ENCODE results near the gene ABCG4.
"Not testable (repeated sequence)": the region's sequence is repeated elsewhere in the genome, so short reads cannot be mapped to it uniquely, and the experiment has no call there.

Gene ABCG4

DNA sequence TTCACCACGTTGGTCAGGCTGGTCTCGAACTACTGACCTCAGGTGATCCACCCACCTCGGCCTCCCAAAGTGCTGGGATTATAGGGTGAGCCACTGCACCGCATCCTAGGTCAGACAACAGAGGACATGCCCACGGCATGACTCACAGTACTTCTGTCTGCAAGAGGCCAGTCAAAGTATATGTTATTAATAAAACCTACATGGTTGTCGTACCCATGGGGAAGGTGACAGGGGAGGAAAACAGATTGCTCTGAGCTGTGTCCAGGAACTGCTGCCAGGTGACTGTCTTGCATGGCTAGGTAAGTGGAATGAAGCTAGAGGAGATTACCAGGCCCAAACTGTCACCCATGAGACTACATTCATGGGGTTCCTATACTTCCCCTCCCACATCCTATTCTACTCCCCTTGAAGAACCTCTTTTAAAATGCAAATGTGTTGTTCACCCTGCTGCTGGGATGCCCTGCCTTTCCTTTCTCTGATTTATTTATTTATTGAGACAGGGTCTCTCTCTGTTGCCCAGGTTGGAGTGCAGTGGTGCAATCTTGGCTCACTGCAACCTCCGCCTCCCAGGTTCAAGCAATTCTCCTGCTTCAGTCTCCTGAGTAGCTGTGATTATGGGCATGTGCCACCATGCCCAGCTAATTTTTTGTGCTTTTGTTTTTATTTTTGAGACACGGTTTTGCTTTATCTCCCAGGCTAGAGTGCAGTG lies 17.7 kb downstream of the ABCG4 start:
- TF ChIP-seq, protein P1, sequence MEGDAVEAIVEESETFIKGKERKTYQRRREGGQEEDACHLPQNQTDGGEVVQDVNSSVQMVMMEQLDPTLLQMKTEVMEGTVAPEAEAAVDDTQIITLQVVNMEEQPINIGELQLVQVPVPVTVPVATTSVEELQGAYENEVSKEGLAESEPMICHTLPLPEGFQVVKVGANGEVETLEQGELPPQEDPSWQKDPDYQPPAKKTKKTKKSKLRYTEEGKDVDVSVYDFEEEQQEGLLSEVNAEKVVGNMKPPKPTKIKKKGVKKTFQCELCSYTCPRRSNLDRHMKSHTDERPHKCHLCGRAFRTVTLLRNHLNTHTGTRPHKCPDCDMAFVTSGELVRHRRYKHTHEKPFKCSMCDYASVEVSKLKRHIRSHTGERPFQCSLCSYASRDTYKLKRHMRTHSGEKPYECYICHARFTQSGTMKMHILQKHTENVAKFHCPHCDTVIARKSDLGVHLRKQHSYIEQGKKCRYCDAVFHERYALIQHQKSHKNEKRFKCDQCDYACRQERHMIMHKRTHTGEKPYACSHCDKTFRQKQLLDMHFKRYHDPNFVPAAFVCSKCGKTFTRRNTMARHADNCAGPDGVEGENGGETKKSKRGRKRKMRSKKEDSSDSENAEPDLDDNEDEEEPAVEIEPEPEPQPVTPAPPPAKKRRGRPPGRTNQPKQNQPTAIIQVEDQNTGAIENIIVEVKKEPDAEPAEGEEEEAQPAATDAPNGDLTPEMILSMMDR (IDR thresholded peaks at IDR 0.05; ENCODE audit: insufficient read depth, low read length, missing control alignments) = no peak
- ChIA-PET POLR2A (no interaction called here), CTCF (interaction anchor here (0.6 to 11.5 kb wide), 8 partner anchors 11 to 171 kb away, joined by 3 to 139 read pairs (median 4); partner anchors contain the start of gene ABCG4)
- H3K4me3 ChIP-seq (ENCODE audit: low read depth, low read length) = no peak overlapping the region
- DNase-seq (ENCODE audit: low read depth, low spot score) = no peak

DNA sequence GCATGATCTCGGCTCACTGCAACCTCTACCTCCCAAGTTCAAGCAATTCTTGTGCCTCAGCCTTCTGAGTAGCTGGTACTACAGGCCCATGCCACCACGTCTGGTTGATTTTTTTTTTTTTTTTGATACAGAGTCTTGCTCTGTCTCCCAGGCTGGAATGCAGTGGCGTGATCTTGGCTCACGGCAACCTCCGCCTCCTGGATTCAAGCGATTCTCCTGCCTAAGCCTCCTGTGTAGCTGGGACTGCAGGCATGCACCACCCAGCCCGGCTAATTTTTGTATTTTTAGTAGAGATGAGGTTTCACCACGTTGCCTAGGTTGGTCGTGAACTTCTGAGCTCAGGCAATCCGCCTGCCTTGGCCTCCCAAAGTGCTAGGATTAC lies 18.2 kb downstream of the ABCG4 start:
- DNase-seq (ENCODE audit: low read depth, low spot score); H3K4me3 ChIP-seq (ENCODE audit: low read depth, low read length); POLR2A ChIA-PET: not testable (repeated sequence)
- CTCF ChIA-PET = interaction anchor here (0.6 to 11.5 kb wide), 10 partner anchors 11 to 171 kb away, joined by 3 to 139 read pairs (median 4); partner anchors contain the start of genes ABCG4 and CBL

DNA sequence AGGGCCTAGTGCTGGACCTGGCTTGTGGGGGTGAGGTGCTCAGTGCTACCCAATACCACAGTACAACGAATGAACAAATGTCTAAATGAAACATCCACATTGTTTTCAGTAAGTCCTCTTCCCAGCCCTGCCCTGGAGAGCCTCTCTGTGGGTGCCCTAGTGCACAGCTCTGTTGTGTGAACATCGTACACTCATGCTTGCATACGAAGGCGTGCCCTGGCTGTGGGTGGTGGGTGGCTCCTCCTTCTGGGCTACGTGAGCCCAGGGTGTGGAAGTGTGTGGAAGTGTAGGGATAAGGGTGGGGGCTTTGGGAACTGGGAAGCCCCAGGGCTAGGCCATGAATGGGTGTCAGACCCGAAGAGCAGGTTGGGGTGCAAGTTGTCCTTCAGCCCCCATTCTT lies 19.1 kb downstream of the ABCG4 start:
- DNase-seq (ENCODE audit: low read depth, low spot score) = no peak
- TF ChIP-seq, protein P1 (IDR thresholded peaks at IDR 0.05; ENCODE audit: insufficient read depth, low read length, missing control alignments) = no peak
- H3K4me3 ChIP-seq (ENCODE audit: low read depth, low read length) = no peak overlapping the region
- CTCF ChIA-PET = interaction anchor here (0.8 to 11.5 kb wide), 4 partner anchors 10 to 38 kb away, joined by 4 to 139 read pairs (median 4); partner anchors contain the start of genes ABCG4 and CBL
- POLR2A ChIA-PET = no interaction called here

DNA sequence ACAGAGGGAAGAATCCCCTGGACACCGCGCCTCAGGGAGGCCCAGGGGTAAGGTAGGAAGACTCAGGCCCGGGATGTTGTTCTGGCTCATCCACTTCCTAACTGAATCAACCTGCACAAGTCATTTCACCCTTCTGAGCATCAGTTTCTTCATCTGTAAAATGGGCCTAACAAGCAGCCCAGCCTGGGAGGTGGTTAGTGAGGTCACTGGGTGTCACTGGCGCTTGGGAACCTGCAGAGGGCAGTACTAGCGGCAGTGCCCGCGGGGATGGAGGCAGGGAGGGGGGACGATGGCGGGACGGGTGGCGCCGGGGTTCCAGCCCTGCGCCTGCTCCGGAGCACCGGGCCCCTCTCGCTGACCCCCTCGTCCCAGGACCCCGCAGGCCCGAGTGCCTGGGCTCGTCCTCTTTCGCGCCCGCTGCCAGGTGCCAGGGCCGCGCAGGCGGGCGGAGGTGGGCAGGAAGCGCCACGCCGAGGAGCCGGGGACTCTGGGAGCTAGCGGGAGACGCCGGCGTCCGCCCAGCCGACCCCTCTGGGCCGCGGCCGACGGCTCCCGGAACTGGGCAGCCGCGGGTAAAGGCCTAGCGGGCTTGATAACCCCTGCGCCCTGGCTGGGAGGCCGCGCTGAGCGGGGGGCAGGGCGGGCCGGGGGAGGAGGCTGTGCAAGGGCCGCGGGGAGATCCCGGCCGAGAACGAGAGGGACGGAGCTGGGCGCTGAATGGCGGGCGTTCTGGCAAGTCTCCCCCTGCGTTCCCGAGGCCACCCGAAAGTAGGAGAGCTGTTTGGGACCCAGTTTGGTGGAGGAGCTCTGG lies 19.8 kb downstream of the ABCG4 start, which contains the start of gene NLRX1:
Gene NLRX1 (plus strand): TSS at position 255 of the 811 bp plus-strand sequence. CDS start 2,679 bp downstream, outside the sequence.
- TF ChIP-seq, protein P1 (IDR thresholded peaks at IDR 0.05; ENCODE audit: insufficient read depth, low read length, missing control alignments) = peak; percentile 93

DNA sequence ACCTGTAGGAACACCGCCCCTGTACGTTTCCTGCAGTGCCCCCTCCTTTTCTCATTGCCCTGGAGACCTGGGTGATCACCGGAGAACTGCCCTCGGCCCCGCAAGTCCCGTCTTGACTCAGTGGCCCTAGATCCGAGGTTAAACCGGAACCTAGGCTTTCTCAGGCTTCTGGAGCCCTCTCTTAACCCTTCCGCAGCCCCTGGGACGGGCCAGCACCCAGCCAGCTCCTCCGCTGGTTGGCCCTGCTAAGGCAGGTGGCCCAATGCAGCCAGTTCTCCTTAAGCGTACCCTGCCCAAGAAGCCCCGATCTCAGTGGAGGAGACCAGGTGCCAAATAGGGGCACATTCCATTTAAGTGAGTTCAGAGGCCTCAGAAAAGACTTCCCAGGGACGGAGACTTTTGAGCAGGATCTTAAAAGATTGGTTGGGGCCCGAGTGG lies 20.4 kb downstream of the ABCG4 start:
- POLR2A ChIA-PET = interaction anchor here (0.6 to 0.9 kb wide), 4 partner anchors 10 to 148 kb away, joined by 3 read pairs; no protein-coding TSS in a partner anchor
- no peak for DNase-seq (ENCODE audit: low read depth, low spot score)

More for the DNA sequence above, 19.8 kb downstream of the ABCG4 start, which contains the start of gene NLRX1:
- ChIA-PET CTCF (interaction anchor here (0.7 to 11.5 kb wide), 27 partner anchors 10 to 206 kb away, joined by 3 to 139 read pairs (median 4); partner anchors contain the start of genes ABCG4, C2CD2L, CBL and DPAGT1), POLR2A (interaction anchor here (0.6 to 0.9 kb wide), 4 partner anchors 9 to 149 kb away, joined by 3 read pairs; no protein-coding TSS in a partner anchor)
- H3K4me3 ChIP-seq (ENCODE audit: low read depth, low read length) = peak within 1 kb of the TSS; percentile 70
- peak; percentile 19 for DNase-seq (ENCODE audit: low read depth, low spot score)

DNA sequence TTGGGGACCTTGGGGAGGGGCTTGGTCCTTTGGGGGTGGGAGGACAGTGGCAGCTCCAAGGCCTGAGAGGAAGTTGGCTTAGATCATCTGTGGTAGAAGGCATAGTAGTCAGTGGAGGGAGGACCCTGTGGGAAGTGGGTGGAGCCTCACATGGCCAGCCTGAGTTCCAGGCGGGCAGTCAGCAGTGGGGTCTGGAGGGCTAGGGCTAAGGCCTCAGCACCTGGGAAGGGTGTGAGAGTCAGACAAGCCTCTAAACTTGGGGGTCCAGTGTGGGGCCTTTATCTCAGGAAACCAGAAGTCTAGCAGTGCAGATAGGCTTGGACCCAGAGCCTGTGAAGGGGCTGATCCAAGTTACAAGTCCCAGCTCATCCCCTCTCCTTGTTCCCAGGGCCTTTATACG lies 23.7 kb downstream of the ABCG4 start:
- CTCF ChIA-PET = interaction anchor here (6.1 to 11.5 kb wide), 2 partner anchors 19 to 22 kb away, joined by 52 to 139 read pairs; partner anchors contain the start of gene ABCG4
- DNase-seq (ENCODE audit: low read depth, low spot score) = no peak
- POLR2A ChIA-PET = no interaction called here
- TF ChIP-seq, protein P1 (IDR thresholded peaks at IDR 0.05; ENCODE audit: insufficient read depth, low read length, missing control alignments) = no peak
- H3K4me3 ChIP-seq (ENCODE audit: low read depth, low read length) = no peak overlapping the region

More for the DNA sequence above, 20.4 kb downstream of the ABCG4 start:
- CTCF ChIA-PET = interaction anchor here (0.7 to 11.5 kb wide), 28 partner anchors 10 to 205 kb away, joined by 3 to 139 read pairs (median 4); partner anchors contain the start of genes ABCG4, C2CD2L, CBL and DPAGT1
- TF ChIP-seq, protein P1 (IDR thresholded peaks at IDR 0.05; ENCODE audit: insufficient read depth, low read length, missing control alignments) = no peak
- peak overlapping the region; percentile 70 for H3K4me3 ChIP-seq (ENCODE audit: low read depth, low read length)

Measured in AG04449 (cell line).